T-helper 9 cell (primary cell): ENCODE data around the gene TDRD10.
A peak's percentile ranks its signal among the peaks of the same experiment; 100 is the strongest.

Source experiments
- DNase-seq: peaks from one replicate; pipeline ENCODE4 v3.0.0-alpha.2; 2020
- total RNA-seq, 2 donors: gene quantifications; one replicate each; lab custom pipeline; 2026; lab: John Stamatoyannopoulos, UW

TDRD10 gene
- 0 reads per million in 2 donors for total RNA-seq

- DNase-seq: no peak
Observed at GRCh38 chr1:154502066-154502743, at the start of gene TDRD10, which contains the start of gene SHE. TDRD10 (plus strand) TSS chr1:154502219; CDS start chr1:154506904, 4,685 bp downstream. SHE (minus strand) TSS chr1:154502412; CDS start chr1:154502026, 386 bp downstream.

DNA sequence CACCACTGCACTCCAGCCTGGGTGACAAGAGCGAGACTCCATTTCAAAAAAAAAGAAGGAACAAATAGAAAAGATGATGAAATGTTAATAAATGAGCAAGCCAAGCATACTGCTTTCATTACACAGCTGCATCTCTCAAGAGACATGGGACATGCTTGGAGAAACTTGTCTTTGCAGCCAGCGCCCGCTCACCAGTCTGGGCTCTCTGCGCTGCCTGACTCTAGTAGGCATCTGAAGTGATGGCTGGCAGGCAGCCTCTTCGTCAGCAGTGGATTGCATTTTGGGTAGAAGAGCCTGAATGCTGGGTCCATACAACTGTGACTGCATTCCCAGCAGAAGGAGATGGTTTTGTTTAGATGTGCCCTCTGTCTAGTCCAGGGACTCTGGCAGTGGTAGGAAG lies 48.9 kb upstream of the TDRD10 start:
- DNase-seq: no peak

DNA sequence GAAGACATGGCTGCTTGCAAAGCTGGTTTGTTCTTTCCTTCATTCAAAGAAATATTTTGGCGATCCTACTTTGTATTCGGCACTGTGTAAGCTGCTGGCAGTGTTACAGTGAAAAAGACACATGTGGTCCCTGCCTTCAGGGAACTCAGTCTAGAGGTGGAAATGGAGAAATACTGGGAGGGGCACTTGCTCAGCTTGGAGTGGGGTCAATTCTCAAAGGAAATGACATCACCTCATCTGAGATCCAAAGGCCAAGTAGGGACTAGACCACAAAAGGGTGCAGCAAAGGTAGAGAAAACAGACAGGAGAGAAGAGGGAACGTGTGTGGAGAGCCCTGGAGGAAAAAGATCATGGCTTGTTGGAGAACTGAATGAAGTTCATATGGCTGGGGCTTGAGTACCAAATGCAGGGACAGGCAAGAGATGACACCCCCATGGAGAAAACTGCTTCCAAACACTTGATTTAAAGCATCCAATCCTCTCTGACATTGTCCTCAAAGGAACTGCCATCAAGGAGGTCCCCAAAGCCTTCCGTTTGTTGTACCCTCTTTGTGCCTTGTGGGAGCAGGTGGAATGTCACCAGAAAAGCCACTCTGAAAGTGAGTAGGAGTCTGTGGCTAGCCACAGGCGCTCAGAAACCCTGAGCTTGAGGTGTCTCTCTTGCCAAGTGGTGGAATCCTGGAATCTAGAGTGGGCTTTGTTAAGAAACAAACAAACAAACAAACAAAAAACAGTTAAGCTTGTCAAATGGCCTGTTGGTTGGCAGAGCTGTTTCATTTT lies 48.3 kb upstream of the TDRD10 start:
- no peak for DNase-seq

- no peak for DNase-seq
Observed at GRCh38 chr1:154454386-154455120, 47.5 kb upstream of the TDRD10 start.

GRCh38 chr1:154456631-154457030 lies 45.4 kb upstream of the TDRD10 start:
- DNase-seq: no peak

DNA sequence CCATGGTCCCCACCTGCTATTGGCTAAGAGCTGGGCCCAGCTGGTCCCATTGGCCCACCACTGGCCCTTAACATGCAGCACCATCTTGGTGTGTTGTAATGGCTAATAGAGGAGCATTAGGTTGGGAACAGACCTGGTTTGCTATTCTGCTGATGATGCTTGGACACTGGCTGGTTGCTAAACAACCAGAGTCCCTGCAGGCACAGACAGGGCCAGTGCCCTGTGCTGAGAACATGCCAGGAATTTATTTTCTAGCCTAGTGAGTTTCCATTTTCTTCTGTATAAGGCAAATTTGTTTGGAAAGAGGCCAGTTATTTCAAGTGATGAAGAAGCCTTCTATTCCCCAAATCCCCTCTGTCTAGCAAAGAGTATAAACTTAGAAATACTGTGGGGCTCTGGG lies 42.9 kb upstream of the TDRD10 start:
- no peak for DNase-seq

DNA sequence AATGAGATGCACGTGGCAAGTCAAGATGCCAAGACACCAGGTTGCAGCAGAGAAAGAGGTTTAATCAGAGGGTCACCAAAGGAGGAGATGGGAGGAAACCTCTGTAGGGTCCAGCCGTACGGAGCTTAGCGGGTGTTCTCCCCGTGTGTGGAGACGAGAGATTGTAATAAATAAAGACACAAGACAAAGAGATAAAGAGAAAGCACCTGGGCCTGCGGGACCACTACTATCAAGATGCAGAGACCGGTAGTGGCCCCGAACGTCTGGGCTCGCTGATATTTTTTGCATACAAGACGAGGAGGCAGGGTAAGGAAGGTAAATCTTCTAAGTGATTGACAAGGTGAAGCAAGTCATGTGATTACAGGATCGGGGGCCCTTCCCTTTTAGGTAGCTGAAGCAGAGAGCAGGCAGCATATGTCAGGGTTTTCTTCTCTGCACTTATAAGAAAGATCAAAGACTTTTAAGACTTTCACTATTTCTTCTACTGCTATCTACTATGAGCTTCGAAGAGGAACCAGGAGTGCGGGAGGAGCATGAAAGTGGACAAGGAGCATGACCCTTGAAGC lies 41.2 kb upstream of the TDRD10 start:
- DNase-seq: no peak

- DNase-seq: peak; percentile 41
Observed at GRCh38 chr1:154463512-154463990, 38.5 kb upstream of the TDRD10 start.

DNA sequence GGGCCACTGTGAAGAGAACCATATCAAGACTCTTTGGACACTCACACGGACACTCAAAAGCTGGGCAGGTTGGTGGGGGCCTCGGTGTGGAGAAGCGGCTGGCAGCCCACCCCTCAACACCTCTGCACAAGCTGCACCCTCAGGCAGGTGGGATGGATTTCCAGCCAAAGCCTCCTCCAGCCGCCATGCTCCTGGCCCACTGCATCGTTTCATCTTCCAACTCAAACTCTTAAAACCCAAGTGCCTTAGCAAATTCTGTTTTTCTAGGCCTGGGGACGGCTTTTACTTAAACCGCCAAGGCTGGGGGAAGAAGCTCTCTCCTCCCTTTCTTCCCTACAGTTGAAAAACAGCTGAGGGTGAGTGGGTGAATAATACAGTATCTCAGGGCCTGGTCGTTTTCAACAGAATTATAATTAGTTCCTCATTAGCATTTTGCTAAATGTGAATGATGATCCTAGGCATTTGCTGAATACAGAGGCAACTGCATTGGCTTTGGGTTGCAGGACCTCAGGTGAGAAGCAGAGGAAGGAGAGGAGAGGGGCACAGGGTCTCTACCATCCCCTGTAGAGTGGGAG lies 36.3 kb upstream of the TDRD10 start:
- no peak for DNase-seq

- no peak for DNase-seq
Observed at GRCh38 chr1:154466206-154466605, 35.8 kb upstream of the TDRD10 start.

DNA sequence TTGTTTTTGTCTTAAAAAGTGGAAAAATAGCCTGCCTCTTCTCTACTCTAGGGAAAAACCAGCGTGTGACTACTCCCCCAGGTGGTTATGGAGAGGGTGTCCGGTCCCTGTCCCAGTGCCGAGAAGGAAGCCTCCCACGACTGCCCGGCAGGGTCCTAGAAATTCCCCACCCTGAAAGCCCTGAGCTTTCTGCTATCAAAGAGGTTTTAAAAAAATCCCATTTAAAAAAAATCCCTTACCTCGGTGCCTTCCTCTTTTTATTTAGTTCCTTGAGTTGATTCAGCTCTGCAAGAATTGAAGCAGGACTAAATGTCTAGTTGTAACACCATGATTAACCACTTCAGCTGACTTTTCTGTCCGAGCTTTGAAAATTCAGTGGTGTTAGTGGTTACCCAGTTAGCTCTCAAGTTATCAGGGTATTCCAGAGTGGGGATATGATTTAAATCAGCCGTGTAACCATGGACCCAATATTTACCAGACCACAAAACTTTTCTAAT lies 35.0 kb upstream of the TDRD10 start:
- no peak for DNase-seq

- DNase-seq: no peak
Observed at GRCh38 chr1:154467434-154468102, 34.5 kb upstream of the TDRD10 start.

DNA sequence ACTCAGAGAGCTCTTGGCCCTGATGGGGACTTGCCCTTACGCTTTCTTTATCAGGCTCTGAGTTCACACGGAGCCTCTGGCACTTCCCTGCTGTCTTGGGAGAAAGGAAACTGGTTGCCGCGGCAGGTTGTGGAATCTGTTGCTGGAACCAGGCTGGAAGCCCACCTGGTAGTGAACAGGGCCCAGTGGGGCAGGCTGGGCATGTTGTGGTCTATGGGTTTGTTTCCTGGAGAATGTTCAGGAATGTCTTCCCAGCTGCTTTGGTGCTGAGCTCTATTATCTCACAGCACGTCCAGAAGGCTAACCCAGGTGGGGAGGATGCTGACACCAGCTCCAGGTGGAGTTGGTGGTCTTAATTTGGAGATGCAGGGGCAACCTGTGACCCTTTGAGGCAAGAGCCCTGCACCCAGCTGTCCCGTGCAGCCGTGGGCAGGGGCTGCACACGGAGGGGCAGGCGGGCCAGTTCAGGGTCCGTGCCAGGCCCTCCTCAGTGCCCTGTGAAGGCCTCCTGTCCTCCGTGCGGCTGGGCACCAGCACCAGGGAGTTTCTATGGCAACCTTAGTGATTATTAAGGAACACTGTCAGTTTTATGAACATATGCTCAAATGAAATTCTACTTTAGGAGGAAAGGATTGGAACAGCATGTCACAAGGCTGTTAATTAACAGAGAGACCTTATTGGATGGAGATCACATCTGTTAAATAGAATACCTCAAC lies 33.3 kb upstream of the TDRD10 start:
- no peak for DNase-seq

- no peak for DNase-seq
Observed at GRCh38 chr1:154469844-154470560, 32.0 kb upstream of the TDRD10 start.

DNA sequence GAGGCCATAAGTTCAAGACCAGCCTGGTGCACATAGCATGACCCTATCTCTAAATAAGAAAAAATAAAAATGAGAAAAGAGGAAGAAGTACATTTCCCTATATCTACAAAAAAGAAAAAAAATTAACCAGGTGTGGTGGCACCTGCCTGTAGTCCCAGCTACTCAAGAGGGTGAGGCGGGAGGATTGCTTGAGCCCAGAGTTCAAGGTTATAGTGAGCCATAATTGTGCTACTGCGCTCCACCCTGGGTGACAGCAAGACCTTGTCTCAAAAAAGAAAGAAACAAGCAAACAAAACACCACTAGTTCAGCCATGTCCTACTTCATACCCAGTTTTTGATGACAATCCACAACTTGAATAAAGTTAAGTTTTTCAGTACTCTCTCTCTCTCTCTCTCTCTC lies 30.7 kb upstream of the TDRD10 start:
- DNase-seq: no peak

GRCh38 chr1:154474802-154475201 lies 27.2 kb upstream of the TDRD10 start:
- DNase-seq: no peak

- no peak for DNase-seq
Observed at GRCh38 chr1:154476791-154477190, 25.2 kb upstream of the TDRD10 start.

DNA sequence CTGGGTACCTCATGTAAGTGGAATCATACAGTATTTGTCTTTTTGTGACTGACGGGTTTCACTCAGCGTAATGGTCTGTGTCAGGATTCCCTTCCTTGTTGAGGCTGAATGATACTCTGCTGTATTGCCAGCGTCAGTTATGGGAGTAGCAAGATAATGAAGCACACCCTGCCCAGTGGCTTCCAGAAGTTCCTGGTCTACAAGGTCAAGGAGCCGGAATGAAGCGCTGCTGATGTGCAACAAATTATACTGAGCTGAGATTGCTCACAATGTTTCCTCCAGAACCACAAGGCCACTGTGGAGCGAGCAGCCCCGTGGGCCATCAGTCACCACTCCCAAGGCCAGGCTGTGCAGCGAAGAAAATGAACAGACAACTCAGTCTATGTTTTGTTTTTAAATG lies 24.0 kb upstream of the TDRD10 start:
- DNase-seq: no peak

GRCh38 chr1:154478639-154479038 lies 23.4 kb upstream of the TDRD10 start:
- DNase-seq: no peak

DNA sequence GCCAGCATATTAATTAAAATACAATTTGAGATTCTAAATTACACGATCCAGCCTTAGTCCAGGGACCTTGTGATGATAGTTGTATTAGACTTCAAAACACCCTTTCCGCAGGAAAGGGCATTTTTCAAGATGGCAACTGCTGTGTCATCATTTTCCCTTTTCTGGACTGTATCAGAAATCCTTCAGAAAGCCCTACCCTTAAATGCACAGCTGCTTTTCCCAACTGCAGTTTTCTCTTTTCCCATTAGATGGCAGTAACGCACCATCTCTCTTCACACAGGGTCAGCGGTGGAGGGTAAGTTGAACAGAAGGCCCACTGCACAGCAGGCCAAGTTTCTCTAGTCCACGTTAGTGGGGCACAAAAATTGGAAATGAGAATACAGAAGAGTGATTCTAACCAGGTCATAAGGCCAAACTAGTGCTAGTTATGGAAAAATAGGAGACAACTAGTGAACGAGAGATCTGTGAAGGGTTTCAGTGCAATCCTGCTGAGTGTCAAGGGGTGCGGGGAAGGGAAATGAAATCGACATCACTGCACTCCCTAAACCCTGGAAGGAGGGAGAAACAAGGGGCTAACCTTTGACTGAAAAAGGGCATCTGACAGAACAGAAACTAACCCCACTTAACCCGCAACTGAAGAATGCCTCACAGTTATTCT lies 22.1 kb upstream of the TDRD10 start:
- DNase-seq: peak; percentile 38
